ENCODE measurements around the gene INHBB. TPM values are rescaled to one million over a fixed set of nuclear protein-coding genes. Genes with fewer than 3 reads are reported as not detected.

Gene INHBB
- polyA plus RNA-seq, 4 donors, result 0.07 to 3.2 (median 0.27) TPM; not detected in 1

DNA sequence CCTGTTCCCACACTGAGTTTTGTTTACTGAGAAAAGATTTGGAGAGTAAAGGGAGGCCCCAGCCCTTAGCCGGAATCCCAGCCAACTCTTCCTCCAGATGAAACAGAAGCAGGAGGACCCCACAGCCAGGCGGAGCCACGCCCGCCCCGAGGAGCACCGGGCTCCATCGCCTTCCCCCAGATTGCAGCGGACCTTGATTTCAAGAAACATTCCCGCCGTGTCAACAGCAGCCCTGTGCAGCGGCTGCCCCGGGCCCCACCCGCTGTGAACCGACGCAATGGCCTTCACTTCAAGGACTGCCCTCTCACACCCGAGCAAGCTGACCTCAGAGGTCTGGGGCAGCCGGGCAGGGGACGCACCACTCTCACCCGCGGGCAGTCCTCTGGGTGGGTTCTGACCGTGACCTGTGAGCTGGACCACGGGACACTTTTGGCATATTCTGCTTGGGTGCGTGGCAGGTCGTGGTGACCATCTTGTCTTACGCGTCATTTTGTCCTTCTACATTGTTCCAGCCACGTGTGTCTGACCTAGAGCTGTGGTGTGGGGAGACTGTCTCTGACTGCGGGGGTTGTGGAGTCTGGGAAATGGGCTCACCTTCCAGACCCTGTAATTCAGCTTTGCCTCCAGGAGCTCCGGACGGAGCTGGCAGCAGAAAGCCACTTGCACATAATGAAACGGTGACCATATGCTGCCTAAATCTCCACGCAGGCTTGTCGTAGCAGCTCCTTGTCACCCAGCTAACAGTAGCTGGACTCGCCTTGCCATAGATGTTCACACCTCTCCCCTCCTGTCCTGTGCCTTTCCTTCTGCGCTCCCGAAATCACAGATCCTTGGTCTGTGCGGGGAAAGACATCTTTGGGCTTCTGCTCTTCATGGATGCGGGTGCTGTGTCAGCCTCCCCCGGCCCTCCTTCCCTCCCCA is 32.0 kb upstream of the INHBB start:
- 38 to 62% (median 48%) methylated on average over 39 of the region's 39 CpGs for WGBS, 3 donors
- no peak for FAIRE-seq
- peaks cover 0 to 10% (median 0%) of the 10 kb centered on the region in 3 donors for H3K4me1 ChIP-seq (ENCODE audit: control insufficient read depth in 3 of 3, insufficient read depth in 2 of 3, low read depth in 1 of 3, low read length in 2 of 3)
- no peaks in the 10 kb centered on the region for H3K36me3 ChIP-seq (ENCODE audit: control insufficient read depth in 3 of 3, insufficient read depth in 2 of 3, low read depth in 1 of 3, low read length in 3 of 3)
- peak in 1 of 2 donors; percentile 16 for DNase-seq
- no peak overlapping the region for H3K27ac ChIP-seq (ENCODE audit: low read depth in 1 of 3, low read length in 2 of 3)
- peaks cover 0 to 3% of the 10 kb centered on the region in 2 donors for H3K9me3 ChIP-seq (ENCODE audit: control insufficient read depth in 2 of 2, insufficient read depth in 1 of 2, low read depth in 1 of 2, low read length in 1 of 2)
- peaks cover 0 to 17% (median 0%) of the 10 kb centered on the region in 3 donors for H3K27me3 ChIP-seq (ENCODE audit: control insufficient read depth in 3 of 3, insufficient read depth in 3 of 3, low read length in 3 of 3)
- H3K4me3 ChIP-seq (ENCODE audit: low read depth in 1 of 3, low read length in 3 of 3), result peak overlapping the region in 2 of 3 donors; percentile 10 to 49

DNA sequence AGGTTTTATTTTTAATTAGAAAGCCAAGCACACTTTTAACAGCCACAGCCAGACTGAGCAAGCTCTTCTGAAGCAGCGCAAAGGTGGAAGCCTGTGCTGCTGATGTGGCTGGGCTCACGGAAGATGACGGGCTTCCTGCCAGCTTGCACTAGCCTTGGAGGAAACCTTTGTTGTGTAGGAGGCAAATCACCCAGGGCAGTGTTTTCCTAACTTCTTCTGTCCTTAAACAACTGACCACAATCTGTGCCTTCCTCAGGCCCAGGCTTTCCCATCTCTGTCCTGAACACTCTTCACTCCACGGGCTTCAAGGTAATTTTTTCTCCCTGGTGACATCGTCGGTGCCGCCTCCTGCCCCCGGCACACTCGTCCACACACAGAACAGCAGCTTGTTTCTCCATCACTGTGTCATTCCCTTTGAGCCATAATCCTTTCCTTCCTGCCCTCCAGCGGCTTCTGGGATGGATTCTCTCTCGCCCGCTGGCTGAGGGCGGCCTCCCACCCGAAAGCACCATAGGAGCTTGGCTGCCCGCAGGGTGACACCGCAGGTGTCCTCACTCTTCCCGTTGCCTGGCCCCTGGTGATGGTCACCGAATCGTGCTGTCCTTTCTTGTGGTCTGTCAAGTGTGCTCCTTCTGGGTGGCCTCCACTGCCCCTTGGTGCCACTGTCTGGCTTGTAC is 31.1 kb upstream of the INHBB start:
- no peak for DNase-seq
- no peak for FAIRE-seq
- no peak overlapping the region for H3K4me3 ChIP-seq (ENCODE audit: low read depth in 1 of 3, low read length in 3 of 3)
- peaks cover 0 to 3% of the 10 kb centered on the region in 2 donors for H3K9me3 ChIP-seq (ENCODE audit: control insufficient read depth in 2 of 2, insufficient read depth in 1 of 2, low read depth in 1 of 2, low read length in 1 of 2)
- H3K27me3 ChIP-seq (ENCODE audit: control insufficient read depth in 3 of 3, insufficient read depth in 3 of 3, low read length in 3 of 3), result peaks cover 0 to 17% (median 0%) of the 10 kb centered on the region in 3 donors
- no peaks in the 10 kb centered on the region for H3K36me3 ChIP-seq (ENCODE audit: control insufficient read depth in 3 of 3, insufficient read depth in 2 of 3, low read depth in 1 of 3, low read length in 3 of 3)
- H3K27ac ChIP-seq (ENCODE audit: low read depth in 1 of 3, low read length in 2 of 3), result no peak overlapping the region
- peaks cover 0 to 10% (median 0%) of the 10 kb centered on the region in 3 donors for H3K4me1 ChIP-seq (ENCODE audit: control insufficient read depth in 3 of 3, insufficient read depth in 2 of 3, low read depth in 1 of 3, low read length in 2 of 3)
- 80 to 85% (median 83%) methylated on average over 19 of the region's 19 CpGs for WGBS, 3 donors

DNA sequence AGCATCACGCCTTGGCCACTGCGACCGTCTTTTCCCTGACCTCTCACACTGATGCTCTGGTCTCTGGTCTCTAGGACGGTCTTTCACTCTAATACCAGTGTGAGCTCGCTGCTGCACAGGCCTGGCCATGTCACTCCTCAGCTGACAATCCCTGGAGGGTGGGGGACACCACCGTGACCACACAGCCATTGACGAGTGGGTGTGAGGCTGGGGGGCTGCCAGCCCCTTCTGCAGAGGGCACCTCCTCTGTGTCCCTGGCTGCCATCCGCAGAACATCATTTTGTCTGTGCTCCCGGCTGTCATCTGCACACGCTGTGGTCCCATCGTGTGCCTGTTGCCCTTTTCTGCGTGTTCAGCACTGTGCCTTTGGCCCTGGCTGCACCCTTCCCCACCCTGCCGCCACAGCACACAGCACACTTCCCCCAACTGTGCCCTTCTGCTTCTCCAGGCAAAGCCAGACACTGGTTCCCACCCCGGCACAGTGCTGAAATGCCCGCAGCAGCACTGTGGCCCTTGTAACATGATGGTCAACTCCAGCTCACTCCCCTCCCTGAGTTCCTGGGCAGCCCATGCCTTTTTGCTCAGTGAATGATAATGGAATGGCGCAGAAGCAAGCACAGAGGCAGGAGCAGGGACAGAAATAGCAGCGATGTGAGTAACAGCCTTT is 30.4 kb upstream of the INHBB start:
- WGBS, 3 donors, result 87 to 94% (median 92%) methylated on average over 16 to 17 of the region's 17 CpGs
- H3K27ac ChIP-seq (ENCODE audit: low read depth in 1 of 3, low read length in 2 of 3), result no peak overlapping the region
- H3K9me3 ChIP-seq (ENCODE audit: control insufficient read depth in 2 of 2, insufficient read depth in 1 of 2, low read depth in 1 of 2, low read length in 1 of 2), result peaks cover 0 to 3% of the 10 kb centered on the region in 2 donors
- H3K4me1 ChIP-seq (ENCODE audit: control insufficient read depth in 3 of 3, insufficient read depth in 2 of 3, low read depth in 1 of 3, low read length in 2 of 3), result peaks cover 0 to 10% (median 0%) of the 10 kb centered on the region in 3 donors
- no peaks in the 10 kb centered on the region for H3K36me3 ChIP-seq (ENCODE audit: control insufficient read depth in 3 of 3, insufficient read depth in 2 of 3, low read depth in 1 of 3, low read length in 3 of 3)
- no peak overlapping the region for H3K4me3 ChIP-seq (ENCODE audit: low read depth in 1 of 3, low read length in 3 of 3)
- H3K27me3 ChIP-seq (ENCODE audit: control insufficient read depth in 3 of 3, insufficient read depth in 3 of 3, low read length in 3 of 3), result peaks cover 0 to 20% (median 0%) of the 10 kb centered on the region in 3 donors
- DNase-seq (no peak), FAIRE-seq (no peak)

DNA sequence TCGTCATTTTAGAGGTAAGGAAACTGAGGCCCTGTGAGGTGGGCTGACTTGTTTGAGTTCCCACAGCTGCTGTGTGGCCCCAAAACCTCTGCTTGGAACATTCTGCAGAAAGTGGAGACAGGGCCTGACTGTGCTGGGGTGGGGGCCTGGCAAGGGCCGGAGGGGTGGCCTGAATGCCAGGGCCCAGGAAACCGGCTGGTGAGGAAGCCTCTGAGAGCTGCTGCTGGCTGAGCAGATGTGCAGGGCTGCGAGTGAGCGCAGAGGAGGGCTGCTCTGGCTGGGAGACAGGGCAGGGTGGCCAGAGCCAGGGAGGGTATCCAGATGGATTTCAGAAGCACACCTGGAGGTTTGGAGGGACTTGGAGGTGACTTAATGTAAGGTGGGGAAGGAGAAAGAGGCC is 29.9 kb upstream of the INHBB start:
- 92 to 96% (median 93%) methylated on average over 5 of the region's 5 CpGs for WGBS, 3 donors
- FAIRE-seq, result no peak

DNA sequence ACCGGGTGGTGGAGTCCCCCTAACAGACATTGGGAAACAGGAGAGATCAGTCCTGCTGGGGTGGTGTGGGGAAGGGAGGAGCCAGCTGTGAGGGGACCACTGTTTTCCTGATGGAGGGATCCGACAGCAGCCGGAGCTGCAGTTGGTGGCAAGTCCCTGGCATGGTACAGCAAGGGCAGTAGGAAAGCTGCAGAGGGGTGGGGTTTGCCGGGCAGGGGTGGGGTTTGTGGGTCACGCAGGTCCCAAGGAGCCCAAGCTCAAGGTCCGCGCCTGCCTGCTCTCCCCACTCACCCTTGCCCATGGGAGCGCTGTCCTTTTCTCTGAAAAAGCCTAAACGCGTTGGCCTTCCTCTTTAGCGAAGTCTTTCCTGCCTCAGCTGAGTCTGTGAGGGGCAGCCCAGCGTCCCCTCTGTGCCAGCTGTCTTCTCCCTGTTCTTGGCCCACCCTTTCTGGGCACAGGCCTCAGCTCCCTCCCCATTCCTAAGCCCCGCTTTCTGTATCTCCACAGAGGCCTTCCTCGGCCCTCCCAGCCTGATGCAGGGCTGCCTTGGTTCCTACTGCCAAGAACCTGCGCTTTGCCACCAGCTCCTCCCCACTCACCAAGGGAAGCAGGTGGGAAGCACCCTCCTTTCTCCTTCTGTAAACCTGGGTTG is 29.3 kb upstream of the INHBB start:
- 78 to 87% (median 86%) methylated on average over 15 of the region's 15 CpGs for WGBS, 3 donors
- no peak for FAIRE-seq
- no peak overlapping the region for H3K27ac ChIP-seq (ENCODE audit: low read depth in 1 of 3, low read length in 2 of 3)

More for the DNA sequence above, 29.9 kb upstream of the INHBB start:
- Histone ChIP-seq H3K4me3 (ENCODE audit: low read depth in 1 of 3, low read length in 3 of 3) (no peak overlapping the region), H3K27me3 (ENCODE audit: control insufficient read depth in 3 of 3, insufficient read depth in 3 of 3, low read length in 3 of 3) (peaks cover 0 to 20% (median 0%) of the 10 kb centered on the region in 3 donors), H3K36me3 (ENCODE audit: control insufficient read depth in 3 of 3, insufficient read depth in 2 of 3, low read depth in 1 of 3, low read length in 3 of 3) (no peaks in the 10 kb centered on the region), H3K27ac (ENCODE audit: low read depth in 1 of 3, low read length in 2 of 3) (no peak overlapping the region), H3K4me1 (ENCODE audit: control insufficient read depth in 3 of 3, insufficient read depth in 2 of 3, low read depth in 1 of 3, low read length in 2 of 3) (peaks cover 0 to 10% (median 0%) of the 10 kb centered on the region in 3 donors), H3K9me3 (ENCODE audit: control insufficient read depth in 2 of 2, insufficient read depth in 1 of 2, low read depth in 1 of 2, low read length in 1 of 2) (peaks cover 0 to 3% of the 10 kb centered on the region in 2 donors)
- no peak for DNase-seq

DNA sequence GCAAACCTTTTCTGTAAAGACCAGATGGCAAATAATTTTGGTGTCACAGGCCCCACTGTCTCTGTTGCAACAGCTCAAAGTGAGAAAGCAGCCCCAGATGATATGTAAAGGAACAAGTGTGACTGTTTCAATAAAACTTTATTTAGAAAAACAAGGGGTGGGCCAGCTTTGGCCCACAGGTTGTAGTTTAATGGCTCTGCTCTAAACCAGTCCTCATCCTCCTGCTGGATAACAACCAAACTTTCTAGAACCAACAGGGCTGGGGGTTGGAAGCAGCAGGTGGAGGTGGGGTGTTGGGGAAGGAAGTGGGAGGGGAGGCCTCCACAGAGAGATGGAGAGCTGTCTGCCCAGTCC is 28.8 kb upstream of the INHBB start:
- no peak for FAIRE-seq
- Histone ChIP-seq H3K4me1 (ENCODE audit: control insufficient read depth in 3 of 3, insufficient read depth in 2 of 3, low read depth in 1 of 3, low read length in 2 of 3) (peaks cover 0 to 10% (median 0%) of the 10 kb centered on the region in 3 donors), H3K36me3 (ENCODE audit: control insufficient read depth in 3 of 3, insufficient read depth in 2 of 3, low read depth in 1 of 3, low read length in 3 of 3) (no peaks in the 10 kb centered on the region)

More for the DNA sequence above, 29.3 kb upstream of the INHBB start:
- peaks cover 0 to 3% of the 10 kb centered on the region in 2 donors for H3K9me3 ChIP-seq (ENCODE audit: control insufficient read depth in 2 of 2, insufficient read depth in 1 of 2, low read depth in 1 of 2, low read length in 1 of 2)
- no peaks in the 10 kb centered on the region for H3K36me3 ChIP-seq (ENCODE audit: control insufficient read depth in 3 of 3, insufficient read depth in 2 of 3, low read depth in 1 of 3, low read length in 3 of 3)
- DNase-seq, result no peak
- peaks cover 0 to 10% (median 0%) of the 10 kb centered on the region in 3 donors for H3K4me1 ChIP-seq (ENCODE audit: control insufficient read depth in 3 of 3, insufficient read depth in 2 of 3, low read depth in 1 of 3, low read length in 2 of 3)
- H3K27me3 ChIP-seq (ENCODE audit: control insufficient read depth in 3 of 3, insufficient read depth in 3 of 3, low read length in 3 of 3), result peaks cover 0 to 20% (median 0%) of the 10 kb centered on the region in 3 donors
- no peak overlapping the region for H3K4me3 ChIP-seq (ENCODE audit: low read depth in 1 of 3, low read length in 3 of 3)

DNA sequence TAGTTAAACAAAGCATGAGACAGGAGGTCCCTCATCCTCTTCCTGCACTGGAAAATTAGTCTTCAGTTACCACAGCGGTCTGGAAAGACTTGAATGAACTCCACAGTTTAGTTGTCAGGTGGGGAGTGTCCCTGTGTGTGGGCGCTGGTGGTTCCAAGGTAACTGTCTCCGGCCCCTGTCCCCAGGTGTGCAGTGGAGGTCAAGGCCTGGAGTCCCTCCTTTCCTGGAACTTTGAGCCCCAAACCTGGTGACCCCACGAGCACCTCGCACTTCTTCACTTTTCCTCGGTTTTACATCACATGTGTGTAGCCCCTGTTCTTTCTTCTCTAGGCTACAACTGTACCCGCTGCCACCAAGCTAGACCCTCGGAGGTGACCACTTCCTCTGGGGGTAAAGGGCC is 28.0 kb upstream of the INHBB start:
- 80 to 89% (median 82%) methylated on average over 8 of the region's 8 CpGs for WGBS, 3 donors
- DNase-seq, result no peak
- H3K9me3 ChIP-seq (ENCODE audit: control insufficient read depth in 2 of 2, insufficient read depth in 1 of 2, low read depth in 1 of 2, low read length in 1 of 2), result peaks cover 0 to 3% of the 10 kb centered on the region in 2 donors
- H3K27ac ChIP-seq (ENCODE audit: low read depth in 1 of 3, low read length in 2 of 3), result no peak overlapping the region
- peaks cover 0 to 7% (median 0%) of the 10 kb centered on the region in 3 donors for H3K4me1 ChIP-seq (ENCODE audit: control insufficient read depth in 3 of 3, insufficient read depth in 2 of 3, low read depth in 1 of 3, low read length in 2 of 3)
- FAIRE-seq, result no peak
- H3K27me3 ChIP-seq (ENCODE audit: control insufficient read depth in 3 of 3, insufficient read depth in 3 of 3, low read length in 3 of 3), result peaks cover 0 to 20% (median 0%) of the 10 kb centered on the region in 3 donors
- H3K4me3 ChIP-seq (ENCODE audit: low read depth in 1 of 3, low read length in 3 of 3), result no peak overlapping the region
- no peaks in the 10 kb centered on the region for H3K36me3 ChIP-seq (ENCODE audit: control insufficient read depth in 3 of 3, insufficient read depth in 2 of 3, low read depth in 1 of 3, low read length in 3 of 3)

More for the DNA sequence above, 28.8 kb upstream of the INHBB start:
- Histone ChIP-seq H3K27me3 (ENCODE audit: control insufficient read depth in 3 of 3, insufficient read depth in 3 of 3, low read length in 3 of 3) (peaks cover 0 to 20% (median 0%) of the 10 kb centered on the region in 3 donors), H3K4me3 (ENCODE audit: low read depth in 1 of 3, low read length in 3 of 3) (no peak overlapping the region), H3K27ac (ENCODE audit: low read depth in 1 of 3, low read length in 2 of 3) (no peak overlapping the region), H3K9me3 (ENCODE audit: control insufficient read depth in 2 of 2, insufficient read depth in 1 of 2, low read depth in 1 of 2, low read length in 1 of 2) (peaks cover 0 to 3% of the 10 kb centered on the region in 2 donors)
- no peak for DNase-seq

Measured in small intestine (tissue), 7 donors.